GM19455 (cell line): ENCODE results near the gene SMARCA4.
"Not testable (repeated sequence)": the region's sequence is repeated elsewhere in the genome, so short reads cannot be mapped to it uniquely, and the experiment has no call there.

Experiments used
- ATAC-seq: cut with Tn5 transposase; IDR thresholded peaks from one replicate; pipeline ENCODE4 v1.9.1; 2021; ENCODE audit not compliant: unreplicated experiment

Gene SMARCA4

GRCh38 chr19:11092181-11092538 lies 131.3 kb downstream of the SMARCA4 start:
- no peak for ATAC-seq

DNA sequence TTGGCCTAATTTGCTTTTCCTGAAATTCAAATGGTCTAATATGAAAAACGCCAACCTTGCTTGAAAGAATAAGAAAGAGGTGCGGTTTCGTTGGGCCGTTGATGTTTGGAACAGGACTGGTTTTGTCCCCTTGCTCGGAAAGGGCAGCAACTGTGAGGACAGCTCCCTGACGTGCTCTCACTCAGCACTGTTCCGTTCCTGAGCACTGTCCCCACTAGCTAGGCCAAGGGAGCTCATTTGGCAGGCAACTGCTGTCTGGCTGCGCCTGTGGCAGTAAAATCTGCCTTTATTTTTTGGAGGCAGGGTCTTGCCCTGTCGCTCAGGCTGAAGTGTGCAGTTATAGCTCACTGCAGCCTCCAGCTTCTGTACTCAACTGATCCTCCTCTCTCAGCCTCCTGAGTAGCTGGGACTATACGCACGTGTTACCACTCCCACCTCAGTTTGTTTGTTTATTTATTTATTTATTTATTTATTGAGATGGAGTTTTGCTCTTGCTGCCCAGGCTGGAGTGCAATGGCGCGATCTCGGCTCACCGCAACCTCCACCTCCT lies 132.9 kb downstream of the SMARCA4 start:
- no peak for ATAC-seq

GRCh38 chr19:11094520-11094894 lies 133.7 kb downstream of the SMARCA4 start:
- no peak for ATAC-seq

GRCh38 chr19:11096210-11096841 lies 135.5 kb downstream of the SMARCA4 start:
- peak; percentile 63 for ATAC-seq

GRCh38 chr19:11097367-11097766 lies 136.5 kb downstream of the SMARCA4 start:
- not testable (repeated sequence) for ATAC-seq

DNA sequence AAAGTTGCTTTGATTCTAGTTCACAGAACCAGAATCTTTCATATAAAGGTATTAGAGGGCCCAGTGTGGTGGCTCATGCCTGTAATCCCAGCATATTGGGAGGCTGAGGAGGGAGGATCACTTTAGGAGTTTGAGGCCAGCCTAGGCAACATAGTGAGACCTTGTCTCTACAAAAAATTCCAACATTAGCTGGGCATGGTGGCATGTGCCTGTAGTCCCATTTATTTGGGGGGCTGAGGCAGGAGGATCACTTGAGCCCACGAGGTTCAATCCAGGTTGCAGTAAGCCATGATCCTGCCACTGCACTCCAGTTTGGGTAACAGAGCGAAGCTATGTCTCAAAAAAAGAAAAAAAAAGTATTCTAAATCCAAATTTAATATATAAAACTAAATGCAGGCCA lies 137.5 kb downstream of the SMARCA4 start:
- ATAC-seq = no peak

DNA sequence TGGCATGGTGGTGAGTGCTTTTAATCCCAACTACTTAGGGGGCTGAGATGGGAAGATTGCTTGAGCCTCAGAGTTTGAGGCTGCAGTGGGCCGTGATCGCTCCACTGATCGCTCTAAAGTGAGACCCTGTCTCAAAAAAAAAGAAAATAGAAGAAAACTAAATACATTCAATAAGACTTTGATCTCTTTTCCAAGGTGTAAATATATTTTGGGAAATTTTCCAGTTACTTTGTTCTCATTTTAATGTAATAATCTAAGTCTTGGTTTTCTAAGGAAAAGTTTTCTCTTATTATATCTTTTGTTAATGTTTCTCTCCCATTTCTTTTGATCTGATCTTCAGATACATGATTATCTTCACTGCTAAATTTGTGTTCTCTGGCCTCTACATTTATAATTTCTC lies 138.0 kb downstream of the SMARCA4 start:
- ATAC-seq = no peak

GRCh38 chr19:11100049-11100448 lies 139.2 kb downstream of the SMARCA4 start:
- no peak for ATAC-seq

- no peak for ATAC-seq
These were observed 140.2 kb downstream of the SMARCA4 start for GRCh38 chr19:11101057-11101456.

- no peak for ATAC-seq
These were observed 142.1 kb downstream of the SMARCA4 start for GRCh38 chr19:11102944-11103343.

DNA sequence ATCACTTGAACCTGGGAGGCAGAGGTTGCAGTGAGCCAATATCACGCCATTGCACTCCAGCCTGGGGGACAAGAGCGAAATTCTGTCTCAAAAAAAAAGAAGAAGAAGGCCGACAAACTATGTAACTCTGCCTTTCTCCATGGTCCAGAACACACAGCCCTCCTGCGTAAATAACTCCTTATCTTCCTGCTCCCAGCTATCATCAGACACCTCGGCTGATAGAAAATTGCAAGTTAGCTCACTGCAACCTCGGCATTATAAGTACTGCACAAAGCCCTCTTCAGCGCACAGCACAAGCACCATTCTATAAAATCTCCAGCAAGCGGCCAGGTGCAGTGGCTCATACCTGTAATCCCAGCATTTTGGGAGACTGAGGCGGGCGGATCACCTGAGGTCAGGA lies 142.8 kb downstream of the SMARCA4 start:
- ATAC-seq = not testable (repeated sequence)

GRCh38 chr19:11105014-11105636 lies 144.3 kb downstream of the SMARCA4 start:
- ATAC-seq = no peak

DNA sequence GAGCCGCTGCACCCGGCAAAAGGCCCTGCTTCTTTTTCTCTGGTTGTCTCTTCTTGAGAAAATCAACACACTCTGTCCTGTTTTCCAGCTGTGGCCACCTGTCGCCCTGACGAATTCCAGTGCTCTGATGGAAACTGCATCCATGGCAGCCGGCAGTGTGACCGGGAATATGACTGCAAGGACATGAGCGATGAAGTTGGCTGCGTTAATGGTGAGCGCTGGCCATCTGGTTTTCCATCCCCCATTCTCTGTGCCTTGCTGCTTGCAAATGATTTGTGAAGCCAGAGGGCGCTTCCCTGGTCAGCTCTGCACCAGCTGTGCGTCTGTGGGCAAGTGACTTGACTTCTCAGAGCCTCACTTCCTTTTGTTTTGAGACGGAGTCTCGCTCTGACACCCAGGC lies 145.6 kb downstream of the SMARCA4 start:
- ATAC-seq = no peak

DNA sequence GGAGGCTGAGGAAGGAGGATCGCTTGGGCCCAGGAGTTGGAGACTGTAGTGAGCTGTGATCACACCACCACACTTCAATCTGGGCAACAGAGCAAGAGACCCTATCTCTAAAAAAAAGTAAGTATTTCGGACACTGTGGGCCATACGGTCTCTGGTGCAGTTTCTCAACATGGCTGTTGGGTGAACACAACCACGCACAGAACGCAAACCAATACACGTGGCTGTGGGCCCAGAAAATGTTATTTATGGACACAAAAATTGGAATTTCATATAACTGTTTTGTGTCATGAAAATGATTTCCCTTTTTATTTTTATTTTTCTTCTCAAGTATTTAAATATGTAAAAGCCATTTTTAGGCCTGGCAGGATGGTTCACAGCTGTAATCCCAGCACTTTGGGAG lies 147.9 kb downstream of the SMARCA4 start:
- no peak for ATAC-seq

DNA sequence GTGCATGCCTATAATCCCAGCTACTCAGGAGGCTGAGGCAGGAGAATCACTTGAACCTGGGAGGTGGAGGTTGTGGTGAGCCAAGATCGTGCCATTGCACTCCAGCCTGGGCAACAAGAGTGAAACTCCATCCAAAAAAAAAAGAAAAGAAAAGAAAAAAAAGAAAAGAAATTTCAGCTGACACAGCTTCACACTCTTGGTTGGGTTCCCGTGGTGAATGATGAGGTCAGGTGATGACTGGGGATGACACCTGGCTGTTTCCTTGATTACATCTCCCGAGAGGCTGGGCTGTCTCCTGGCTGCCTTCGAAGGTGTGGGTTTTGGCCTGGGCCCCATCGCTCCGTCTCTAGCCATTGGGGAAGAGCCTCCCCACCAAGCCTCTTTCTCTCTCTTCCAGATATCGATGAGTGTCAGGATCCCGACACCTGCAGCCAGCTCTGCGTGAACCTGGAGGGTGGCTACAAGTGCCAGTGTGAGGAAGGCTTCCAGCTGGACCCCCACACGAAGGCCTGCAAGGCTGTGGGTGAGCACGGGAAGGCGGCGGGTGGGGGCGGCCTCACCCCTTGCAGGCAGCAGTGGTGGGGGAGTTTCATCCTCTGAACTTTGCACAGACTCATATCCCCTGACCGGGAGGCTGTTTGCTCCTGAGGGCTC lies 150.4 kb downstream of the SMARCA4 start:
- ATAC-seq = no peak

DNA sequence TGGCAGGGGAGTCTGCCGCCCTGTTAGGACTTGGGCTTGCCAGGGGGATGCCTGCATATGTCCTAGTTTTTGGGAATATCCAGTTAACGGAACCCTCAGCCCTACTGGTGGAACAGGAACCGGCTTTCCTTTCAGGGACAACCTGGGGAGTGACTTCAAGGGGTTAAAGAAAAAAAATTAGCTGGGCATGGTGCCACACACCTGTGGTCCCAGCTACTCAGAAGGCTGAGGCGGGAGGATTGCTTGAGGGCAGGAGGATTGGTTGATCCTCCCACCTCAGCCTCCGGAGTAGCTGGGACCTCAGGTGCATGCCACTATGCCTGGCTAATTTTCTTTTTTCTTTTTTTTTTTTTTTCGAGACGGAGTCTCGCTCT lies 150.9 kb downstream of the SMARCA4 start:
- no peak for ATAC-seq
